GM12874 (cell line): Measurements from ENCODE around the gene EHBP1.

Source experiments
- CTCF ChIP-seq: IDR thresholded peaks from 2 replicates; pipeline ENCODE4 v1.5.1; 2011; ENCODE audit warnings: low read depth, mild to moderate bottlenecking, control low read depth, low read length, moderate library complexity; ENCODE audit not compliant: insufficient read depth

Gene EHBP1

GRCh38 chr2:62996534-62997186 is 291.1 kb downstream of the EHBP1 start:
- no peak for TF ChIP-seq CTCF

GRCh38 chr2:62998949-62999348 is 293.4 kb downstream of the EHBP1 start:
- no peak for TF ChIP-seq CTCF

GRCh38 chr2:62999905-63000304 is 294.4 kb downstream of the EHBP1 start:
- TF ChIP-seq CTCF: no peak

- TF ChIP-seq CTCF: no peak
These were observed 295.3 kb downstream of the EHBP1 start for GRCh38 chr2:63000801-63001200.

- TF ChIP-seq CTCF: no peak
These were observed 296.1 kb downstream of the EHBP1 start for GRCh38 chr2:63001576-63001975.

- TF ChIP-seq CTCF: no peak
These were observed 297.8 kb downstream of the EHBP1 start for GRCh38 chr2:63003351-63003750.

GRCh38 chr2:63007813-63008458 is 302.4 kb downstream of the EHBP1 start:
- no peak for TF ChIP-seq CTCF
